Karpas-422 (cell line): Measurements from ENCODE around the gene ARL15. TPM values are rescaled to one million over a fixed set of nuclear protein-coding genes. Genes with fewer than 3 reads are reported as not detected.

Experiments
- DNase-seq: peaks from one replicate; pipeline ENCODE4 v3.0.0-alpha.2; 2015
- H2AFZ ChIP-seq: fragments of 200-600 bp; sonication (generic); 2 replicates; pipeline ENCODE4 v1.6.1; 2014; ENCODE audit warnings: antibody characterized with exemption, low read length, mixed read lengths
- H3K27ac ChIP-seq: fragments of 200-600 bp; sonication (generic); 2 replicates; pipeline ENCODE4 v1.5.1; 2014; ENCODE audit warnings: mild to moderate bottlenecking, low read length, moderate library complexity
- H3K27me3 ChIP-seq: fragments of 200-600 bp; sonication (generic); 2 replicates; pipeline ENCODE4 v1.6.1; 2014; ENCODE audit warnings: low read length, mixed read lengths
- H3K36me3 ChIP-seq: fragments of 200-600 bp; sonication (generic); 2 replicates; pipeline ENCODE4 v1.6.1; 2014; ENCODE audit warnings: low read length, mixed read lengths; ENCODE audit not compliant: insufficient read depth
- H3K4me1 ChIP-seq: fragments of 200-600 bp; sonication (generic); 2 replicates; pipeline ENCODE4 v1.6.1; 2014; ENCODE audit warnings: mild to moderate bottlenecking, low read length, mixed read lengths
- H3K4me2 ChIP-seq: fragments of 200-600 bp; sonication (generic); 2 replicates; pipeline ENCODE4 v1.6.1; 2014; ENCODE audit warnings: low read length, low read depth, mild to moderate bottlenecking; ENCODE audit not compliant: poor library complexity, severe bottlenecking
- H3K4me3 ChIP-seq: fragments of 200-600 bp; sonication (generic); 2 replicates; pipeline ENCODE4 v1.5.1; 2014; ENCODE audit warnings: mild to moderate bottlenecking, antibody characterized with exemption, low read length, mixed read lengths
- H3K79me2 ChIP-seq: fragments of 200-600 bp; sonication (generic); 2 replicates; pipeline ENCODE4 v1.6.1; 2014; ENCODE audit warnings: mild to moderate bottlenecking, low read length, mixed read lengths
- H3K9ac ChIP-seq: fragments of 200-600 bp; sonication (generic); 2 replicates; pipeline ENCODE4 v1.6.0; 2014; ENCODE audit warnings: low read length
- H3K9me2 ChIP-seq: fragments of 200-600 bp; sonication (generic), shearing (Covaris generic); replicated peaks from 2 replicates; pipeline ENCODE4 v1.6.0; 2014; ENCODE audit warnings: mild to moderate bottlenecking, low read length, moderate library complexity; ENCODE audit not compliant: insufficient read depth
- H3K9me3 ChIP-seq: fragments of 300-700, 200-600 bp; sonication (generic); 2 replicates; pipeline ENCODE4 v1.6.1; 2014; ENCODE audit warnings: low read length, mixed read lengths
- H4K20me1 ChIP-seq: fragments of 200-600 bp; sonication (generic); 2 replicates; pipeline ENCODE4 v1.6.1; 2014; ENCODE audit warnings: mild to moderate bottlenecking, antibody characterized with exemption, low read length, low read depth; ENCODE audit not compliant: insufficient read depth
- total RNA-seq: library from RNA; depleted of rRNA; stranded (reverse); fragments of >200 nt; shearing (Covaris generic); gene quantifications from 2 replicates; pipeline ENCODE4 v1.2.3, GENCODE V29; 2014; ENCODE audit warnings: low replicate concordance

ARL15 gene
- total RNA-seq, 1 experiment from 2014 or later = 10.7 TPM

- no peaks in the 10 kb centered on the region for H4K20me1 ChIP-seq
- no peak overlapping the region for H3K4me2 ChIP-seq
- no peaks in the 10 kb centered on the region for H3K36me3 ChIP-seq
- DNase-seq = no peak
- H3K79me2 ChIP-seq = no peaks in the 10 kb centered on the region
- H3K27ac ChIP-seq = no peak overlapping the region
- no peak overlapping the region for H2AFZ ChIP-seq
- H3K4me1 ChIP-seq = no peaks in the 10 kb centered on the region
- no peaks in the 10 kb centered on the region for H3K9me3 ChIP-seq
- no peaks in the 10 kb centered on the region for H3K9me2 ChIP-seq
- H3K27me3 ChIP-seq = no peaks in the 10 kb centered on the region
- no peak overlapping the region for H3K4me3 ChIP-seq
- no peak overlapping the region for H3K9ac ChIP-seq
Measured at GRCh38 chr5:53922508-53923498, 387.6 kb downstream of the ARL15 start.

GRCh38 chr5:53917826-53918225 is 392.5 kb downstream of the ARL15 start:
- DNase-seq = no peak
- H3K9me2 ChIP-seq = no peaks in the 10 kb centered on the region
- H3K4me2 ChIP-seq = no peak overlapping the region
- no peak overlapping the region for H2AFZ ChIP-seq
- no peak overlapping the region for H3K4me3 ChIP-seq
- no peaks in the 10 kb centered on the region for H3K79me2 ChIP-seq
- no peaks in the 10 kb centered on the region for H3K27me3 ChIP-seq
- no peaks in the 10 kb centered on the region for H3K9me3 ChIP-seq
- H3K9ac ChIP-seq = no peak overlapping the region
- no peak overlapping the region for H3K27ac ChIP-seq
- H4K20me1 ChIP-seq = no peaks in the 10 kb centered on the region
- H3K36me3 ChIP-seq = no peaks in the 10 kb centered on the region
- H3K4me1 ChIP-seq = no peaks in the 10 kb centered on the region

GRCh38 chr5:53917095-53917494 is 393.3 kb downstream of the ARL15 start:
- no peaks in the 10 kb centered on the region for H3K9me3 ChIP-seq
- no peak for DNase-seq
- H2AFZ ChIP-seq = no peak overlapping the region
- H3K79me2 ChIP-seq = no peaks in the 10 kb centered on the region
- no peak overlapping the region for H3K4me2 ChIP-seq
- H3K9me2 ChIP-seq = no peaks in the 10 kb centered on the region
- H3K27ac ChIP-seq = no peak overlapping the region
- no peaks in the 10 kb centered on the region for H3K27me3 ChIP-seq
- no peak overlapping the region for H3K4me3 ChIP-seq
- H3K9ac ChIP-seq = no peak overlapping the region
- H3K36me3 ChIP-seq = no peaks in the 10 kb centered on the region
- H3K4me1 ChIP-seq = no peaks in the 10 kb centered on the region
- no peaks in the 10 kb centered on the region for H4K20me1 ChIP-seq

GRCh38 chr5:53915120-53915519 is 395.3 kb downstream of the ARL15 start:
- no peak overlapping the region for H3K27ac ChIP-seq
- H3K4me2 ChIP-seq = no peak overlapping the region
- no peak overlapping the region for H3K4me3 ChIP-seq
- no peaks in the 10 kb centered on the region for H3K79me2 ChIP-seq
- no peak for DNase-seq
- H3K27me3 ChIP-seq = no peaks in the 10 kb centered on the region
- H3K36me3 ChIP-seq = no peaks in the 10 kb centered on the region
- no peak overlapping the region for H2AFZ ChIP-seq
- H4K20me1 ChIP-seq = no peaks in the 10 kb centered on the region
- H3K9ac ChIP-seq = no peak overlapping the region
- H3K4me1 ChIP-seq = no peaks in the 10 kb centered on the region
- H3K9me2 ChIP-seq = no peaks in the 10 kb centered on the region
- H3K9me3 ChIP-seq = no peaks in the 10 kb centered on the region

GRCh38 chr5:53913941-53914340 is 396.4 kb downstream of the ARL15 start:
- no peak for DNase-seq

GRCh38 chr5:53908757-53909156 is 401.6 kb downstream of the ARL15 start:
- Histone ChIP-seq H3K9me3 (no peaks in the 10 kb centered on the region), H3K4me2 (no peak overlapping the region), H2AFZ (no peak overlapping the region), H3K79me2 (no peaks in the 10 kb centered on the region), H3K27ac (no peak overlapping the region), H3K4me3 (no peak overlapping the region), H3K9ac (no peak overlapping the region), H4K20me1 (no peaks in the 10 kb centered on the region), H3K27me3 (no peaks in the 10 kb centered on the region), H3K4me1 (no peaks in the 10 kb centered on the region), H3K36me3 (no peaks in the 10 kb centered on the region), H3K9me2 (no peaks in the 10 kb centered on the region)
- no peak for DNase-seq

More at GRCh38 chr5:53913941-53914340, 396.4 kb downstream of the ARL15 start:
- H4K20me1 ChIP-seq = no peaks in the 10 kb centered on the region
- H3K9ac ChIP-seq = no peak overlapping the region
- H3K79me2 ChIP-seq = no peaks in the 10 kb centered on the region
- H3K4me2 ChIP-seq = no peak overlapping the region
- H3K9me3 ChIP-seq = no peaks in the 10 kb centered on the region
- H3K4me1 ChIP-seq = no peaks in the 10 kb centered on the region
- H3K36me3 ChIP-seq = no peaks in the 10 kb centered on the region
- H3K27ac ChIP-seq = no peak overlapping the region
- H3K27me3 ChIP-seq = no peaks in the 10 kb centered on the region
- H3K4me3 ChIP-seq = no peak overlapping the region
- no peaks in the 10 kb centered on the region for H3K9me2 ChIP-seq
- H2AFZ ChIP-seq = no peak overlapping the region

- H3K27me3 ChIP-seq = no peaks in the 10 kb centered on the region
- H2AFZ ChIP-seq = no peak overlapping the region
- no peak overlapping the region for H3K4me2 ChIP-seq
- H3K9me3 ChIP-seq = no peaks in the 10 kb centered on the region
- no peaks in the 10 kb centered on the region for H3K36me3 ChIP-seq
- H4K20me1 ChIP-seq = no peaks in the 10 kb centered on the region
- H3K9ac ChIP-seq = no peak overlapping the region
- no peak overlapping the region for H3K27ac ChIP-seq
- DNase-seq = no peak
- H3K9me2 ChIP-seq = no peaks in the 10 kb centered on the region
- H3K4me1 ChIP-seq = no peaks in the 10 kb centered on the region
- H3K79me2 ChIP-seq = no peaks in the 10 kb centered on the region
- H3K4me3 ChIP-seq = no peak overlapping the region
Measured at GRCh38 chr5:53907827-53908226, 402.5 kb downstream of the ARL15 start.

- H2AFZ ChIP-seq = no peak overlapping the region
- H3K79me2 ChIP-seq = no peaks in the 10 kb centered on the region
- no peak overlapping the region for H3K4me3 ChIP-seq
- no peaks in the 10 kb centered on the region for H3K9me3 ChIP-seq
- H3K36me3 ChIP-seq = no peaks in the 10 kb centered on the region
- H3K4me1 ChIP-seq = no peaks in the 10 kb centered on the region
- no peak for DNase-seq
- no peaks in the 10 kb centered on the region for H3K9me2 ChIP-seq
- H4K20me1 ChIP-seq = no peaks in the 10 kb centered on the region
- H3K27me3 ChIP-seq = no peaks in the 10 kb centered on the region
- no peak overlapping the region for H3K9ac ChIP-seq
- H3K4me2 ChIP-seq = no peak overlapping the region
- H3K27ac ChIP-seq = no peak overlapping the region
Measured at GRCh38 chr5:53906736-53907135, 403.6 kb downstream of the ARL15 start.
